Glomerular endothelial cell (primary cell): ENCODE measurements around the gene HNRNPH2. TPM values are rescaled to one million over a fixed set of nuclear protein-coding genes. Genes with fewer than 3 reads are reported as not detected.

Source experiments
- DNase-seq: peaks from one replicate; pipeline ENCODE4 v3.0.0-alpha.2; 2011; ENCODE audit warnings: low read depth, low spot score; ENCODE audit errors: extremely low read depth
- total RNA-seq: library from RNA; depleted of rRNA; stranded (reverse); fragments of >200 nt; gene quantifications from 2 replicates; pipeline ENCODE4 v1.2.3, GENCODE V29; 2015

The HNRNPH2 gene
- total RNA-seq, 1 donor from 2014 or later = 52.0 TPM

- no peak for DNase-seq
Observed at GRCh38 chrX:101394372-101394771, 13.7 kb upstream of the HNRNPH2 start.

- no peak for DNase-seq
Observed at GRCh38 chrX:101395789-101396188, 12.2 kb upstream of the HNRNPH2 start.

GRCh38 chrX:101397779-101398178 is 10.2 kb upstream of the HNRNPH2 start:
- no peak for DNase-seq

- DNase-seq = no peak
Observed at GRCh38 chrX:101398694-101399093, 9.3 kb upstream of the HNRNPH2 start.

- DNase-seq = no peak
Observed at GRCh38 chrX:101399825-101400224, 8.2 kb upstream of the HNRNPH2 start.

- DNase-seq = no peak
Observed at GRCh38 chrX:101407167-101407747, 765 bp upstream of the HNRNPH2 start.

DNA sequence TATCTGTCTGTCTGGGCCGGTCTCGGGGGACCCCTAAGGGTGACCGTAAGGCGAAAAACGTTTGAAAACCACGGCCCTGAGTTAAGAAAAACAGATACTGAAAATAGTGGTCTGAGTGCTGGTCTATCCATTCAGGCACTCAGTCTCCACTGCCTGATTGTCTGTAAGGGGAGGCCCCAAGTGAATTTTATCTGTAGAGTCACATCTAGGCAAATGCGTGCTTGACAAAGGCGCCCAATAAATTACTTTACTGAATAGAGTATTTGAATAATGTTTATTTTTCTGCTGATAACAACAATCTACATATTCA is 465 bp downstream of the HNRNPH2 start:
- DNase-seq = no peak

- DNase-seq = no peak
Observed at GRCh38 chrX:101409043-101409442, 1.0 kb downstream of the HNRNPH2 start.

- DNase-seq = no peak
Observed at GRCh38 chrX:101410461-101410860, 2.4 kb downstream of the HNRNPH2 start.

DNA sequence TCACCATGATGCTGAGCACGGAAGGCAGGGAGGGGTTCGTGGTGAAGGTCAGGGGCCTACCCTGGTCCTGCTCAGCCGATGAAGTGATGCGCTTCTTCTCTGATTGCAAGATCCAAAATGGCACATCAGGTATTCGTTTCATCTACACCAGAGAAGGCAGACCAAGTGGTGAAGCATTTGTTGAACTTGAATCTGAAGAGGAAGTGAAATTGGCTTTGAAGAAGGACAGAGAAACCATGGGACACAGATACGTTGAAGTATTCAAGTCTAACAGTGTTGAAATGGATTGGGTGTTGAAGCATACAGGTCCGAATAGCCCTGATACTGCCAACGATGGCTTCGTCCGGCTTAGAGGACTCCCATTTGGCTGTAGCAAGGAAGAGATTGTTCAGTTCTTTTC is 4.0 kb downstream of the HNRNPH2 start:
- no peak for DNase-seq

DNA sequence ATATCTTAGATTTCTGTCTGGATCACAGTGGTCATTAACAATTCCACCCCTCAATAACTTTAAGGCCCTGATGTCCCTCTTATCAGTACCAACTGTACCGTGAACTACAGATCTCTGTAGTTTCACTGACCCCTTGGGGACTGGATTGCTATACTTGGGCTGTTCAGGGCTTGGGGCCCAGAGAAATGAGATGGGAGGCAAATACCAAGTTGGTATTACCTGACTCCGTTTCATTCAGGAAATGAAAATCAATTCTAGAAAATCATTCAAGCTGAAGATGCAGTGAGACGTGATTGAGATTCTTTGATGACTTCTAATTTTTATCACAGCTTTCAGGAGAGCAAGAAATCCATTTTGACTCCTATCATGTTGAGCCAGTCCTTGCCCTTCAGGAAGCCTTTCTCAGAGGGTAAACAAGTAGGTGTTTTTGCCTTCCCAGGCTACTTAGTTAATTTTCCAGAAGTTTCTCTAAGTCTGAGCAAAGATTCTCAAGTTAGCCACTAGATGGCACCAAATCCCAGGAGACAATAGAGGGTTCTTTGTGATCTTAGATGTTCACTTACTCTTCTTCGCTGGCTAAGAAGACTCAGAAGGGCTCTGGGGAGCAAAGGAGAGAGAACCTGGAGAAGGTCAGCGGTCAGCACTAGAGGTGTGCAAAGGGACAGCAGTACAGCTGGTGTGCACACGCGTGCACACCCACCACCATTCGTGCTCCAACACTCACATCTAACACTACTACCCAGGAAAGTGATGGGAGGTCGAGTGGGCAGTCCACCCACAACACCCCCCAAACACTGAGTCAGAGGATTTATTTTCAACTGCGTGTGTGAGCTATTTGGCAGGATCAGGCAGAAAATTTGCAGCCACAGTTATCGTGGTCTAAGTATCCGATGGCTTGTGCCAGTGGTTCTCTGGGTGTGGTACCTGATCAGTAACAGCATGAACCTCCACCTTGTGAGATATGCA is 7.4 kb downstream of the HNRNPH2 start:
- peak; percentile 68 for DNase-seq

DNA sequence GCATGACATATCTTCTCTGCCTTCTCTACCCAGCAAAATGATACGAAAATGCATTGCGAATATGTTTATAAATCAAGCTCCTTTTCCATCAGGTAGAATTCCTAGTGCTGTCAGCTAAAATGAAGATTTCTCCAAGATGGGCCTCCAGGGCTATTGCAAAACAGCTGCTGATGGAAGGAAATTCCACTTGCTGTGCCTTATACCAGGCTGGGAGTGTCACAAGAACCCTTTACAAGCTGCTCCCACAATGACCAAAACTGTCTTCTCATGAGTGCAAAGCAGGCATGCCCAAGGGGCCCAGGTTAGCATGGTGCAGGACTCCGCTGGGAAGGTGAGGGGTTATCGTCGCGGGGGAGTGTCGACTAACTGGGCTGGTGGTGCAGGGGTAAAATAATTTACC is 8.7 kb downstream of the HNRNPH2 start:
- no peak for DNase-seq

DNA sequence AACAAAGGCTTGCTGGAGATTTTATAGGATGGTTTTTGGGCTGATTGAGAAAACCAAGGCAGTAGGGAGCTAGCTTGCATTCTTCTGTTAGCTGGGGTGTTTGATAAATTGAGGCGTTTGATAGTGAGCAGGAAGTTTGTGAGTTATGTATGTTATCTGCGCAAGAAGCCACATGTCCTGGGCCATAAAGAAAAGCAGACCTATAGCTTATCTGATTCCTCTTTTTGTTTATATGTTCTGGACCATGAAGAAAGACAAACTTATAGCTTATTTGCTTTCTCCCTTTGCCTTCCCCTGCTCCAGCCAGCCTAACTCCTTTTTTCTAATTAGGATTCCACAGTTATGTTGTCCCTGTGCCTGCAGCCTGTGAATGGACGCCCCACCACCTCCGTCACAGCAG is 9.2 kb downstream of the HNRNPH2 start:
- no peak for DNase-seq

DNA sequence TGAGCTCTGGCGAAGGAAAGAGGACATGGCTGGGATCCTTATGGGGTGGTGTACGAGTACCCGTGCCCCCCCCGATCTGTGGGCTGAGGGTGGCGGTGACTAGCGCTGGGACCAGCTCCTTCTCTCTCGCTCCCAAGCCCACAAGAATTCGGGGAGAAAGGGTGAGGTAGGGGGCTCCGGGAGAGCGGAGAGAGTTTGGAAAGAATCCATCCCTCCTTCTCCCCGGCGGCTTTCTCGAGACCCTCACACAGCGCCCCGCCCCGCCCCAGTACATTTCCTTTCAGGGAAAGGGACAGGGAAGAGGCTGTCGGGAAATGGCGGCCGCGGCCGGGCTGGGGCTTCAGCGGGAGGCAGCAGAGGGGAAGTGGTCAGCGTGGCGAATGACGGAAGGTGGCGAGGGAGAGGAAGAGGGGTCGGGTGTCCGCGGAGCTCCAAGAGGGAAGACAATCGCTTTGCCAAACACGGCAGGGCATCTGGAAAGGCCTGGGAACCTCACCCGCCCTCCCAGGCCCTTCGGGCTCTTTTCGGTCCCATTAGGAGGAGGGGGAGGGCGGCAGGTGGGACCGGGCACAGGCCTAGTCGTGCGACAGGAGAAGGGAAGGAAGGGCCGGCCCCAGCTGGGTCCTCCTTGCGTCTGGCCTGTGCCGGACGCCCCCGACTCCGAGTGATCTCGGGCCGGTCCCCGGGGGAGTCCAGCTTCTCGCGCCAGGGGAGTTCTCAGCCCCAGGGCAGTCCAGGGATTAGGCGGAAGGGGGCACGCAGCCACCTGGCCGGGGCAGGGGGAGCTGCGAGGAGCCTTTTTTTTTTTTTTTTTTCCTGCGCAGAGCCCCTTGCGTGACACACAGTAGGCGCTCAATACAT is 10.2 kb downstream of the HNRNPH2 start:
- no peak for DNase-seq

DNA sequence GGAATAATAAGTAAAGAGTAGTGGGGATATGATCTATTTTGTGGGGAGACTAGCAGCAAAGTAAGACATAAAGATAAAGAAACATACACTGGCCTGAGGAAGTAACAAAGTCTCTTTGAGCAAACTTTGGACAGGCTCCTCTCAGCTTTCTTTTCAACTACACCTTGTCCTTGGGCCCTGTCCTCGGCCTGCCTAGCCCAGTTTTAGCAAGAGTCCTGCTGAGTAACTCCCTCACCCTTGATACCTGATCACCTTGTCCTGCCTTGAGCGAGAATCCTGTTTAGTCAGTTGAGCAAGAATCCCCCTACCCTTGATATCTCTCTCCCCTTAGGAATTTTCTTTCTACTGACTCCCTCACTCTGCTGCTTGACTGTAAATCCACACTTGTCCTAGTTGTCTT is 11.5 kb downstream of the HNRNPH2 start:
- DNase-seq = no peak

DNA sequence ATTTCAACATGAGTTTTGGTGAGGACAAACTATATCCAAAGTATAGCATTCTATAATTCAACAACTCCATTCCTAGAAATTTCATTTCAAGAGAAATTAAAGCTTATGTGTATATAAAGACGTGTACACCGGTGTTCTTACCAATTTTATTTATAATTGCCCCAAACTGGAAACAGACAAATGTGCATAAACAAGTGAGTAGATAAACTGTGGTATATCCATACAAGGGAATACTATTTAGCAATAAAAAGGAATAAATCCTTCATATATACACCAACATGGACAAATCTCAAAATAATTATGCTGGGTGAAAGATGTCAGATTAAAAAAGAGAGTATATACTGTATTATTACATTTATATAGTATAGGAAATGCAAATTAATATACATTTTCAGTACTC is 19.9 kb downstream of the HNRNPH2 start:
- DNase-seq = no peak

DNA sequence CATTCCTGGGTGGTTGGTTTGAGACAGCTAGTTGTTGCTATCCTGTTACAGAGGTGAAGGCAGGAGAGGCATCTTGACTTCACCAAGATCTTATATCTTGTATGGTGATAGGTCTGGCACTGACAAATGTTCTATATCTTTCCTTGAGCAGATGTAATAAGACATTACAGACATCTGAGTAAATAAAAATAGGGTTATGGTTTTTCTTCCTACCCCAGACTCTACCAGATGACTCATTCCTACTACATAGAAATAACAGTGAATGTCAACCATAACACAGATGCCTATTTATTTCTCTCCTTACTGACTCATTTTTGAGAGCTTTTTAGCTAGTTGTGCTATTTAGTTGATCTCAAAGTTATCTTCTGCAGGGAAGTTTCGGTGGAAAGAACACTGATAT is 21.9 kb downstream of the HNRNPH2 start:
- DNase-seq = no peak

DNA sequence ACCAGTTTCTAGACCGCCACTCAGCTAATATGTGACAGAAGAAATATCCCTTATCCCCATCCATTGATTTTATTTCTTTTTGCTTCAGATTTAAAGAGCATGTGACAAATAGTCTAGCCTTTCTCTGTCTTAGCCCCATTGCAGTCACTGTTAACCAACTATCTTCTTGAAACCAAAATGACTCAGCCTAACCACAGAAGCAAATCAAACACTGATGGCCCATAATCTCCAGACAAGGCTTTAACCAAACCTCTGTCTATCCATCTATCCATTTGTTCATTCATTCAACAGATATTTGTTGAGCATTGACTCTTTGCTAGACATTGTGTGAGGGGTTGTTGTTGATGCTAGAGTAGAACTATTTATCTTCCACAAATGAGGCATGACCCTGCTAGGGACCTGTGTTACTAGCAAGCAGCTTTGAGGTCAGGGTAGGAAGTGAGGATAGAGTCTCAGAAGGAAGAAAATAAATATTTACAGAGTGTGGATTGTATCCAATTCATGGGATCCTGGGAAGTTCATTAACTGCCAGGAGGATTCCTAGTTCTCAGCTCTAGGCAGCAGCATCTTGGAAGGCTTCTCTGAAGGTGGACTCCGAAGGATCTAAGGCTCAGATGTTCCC is 22.5 kb downstream of the HNRNPH2 start:
- no peak for DNase-seq

- no peak for DNase-seq
Observed at GRCh38 chrX:101442085-101442484, 34.1 kb downstream of the HNRNPH2 start.

DNA sequence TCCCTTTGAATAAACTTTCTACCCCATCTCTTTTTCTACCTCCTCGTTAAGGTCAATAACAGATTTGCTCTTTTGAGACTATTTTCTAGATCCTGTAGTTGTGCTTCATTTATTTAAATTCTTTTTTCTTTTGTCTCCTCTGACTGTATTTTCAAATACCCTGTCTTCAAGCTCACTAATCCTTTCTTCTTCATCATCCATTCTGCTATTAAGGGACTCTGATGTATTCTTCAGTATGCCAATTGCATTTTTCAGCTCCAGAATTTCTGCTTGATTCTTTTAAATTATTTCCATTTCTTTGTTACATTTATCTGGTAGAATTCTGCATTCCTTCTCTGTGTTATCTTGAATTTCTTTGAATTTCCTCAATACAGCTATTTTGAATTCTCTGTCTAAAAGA is 41.3 kb downstream of the HNRNPH2 start:
- DNase-seq = no peak

DNA sequence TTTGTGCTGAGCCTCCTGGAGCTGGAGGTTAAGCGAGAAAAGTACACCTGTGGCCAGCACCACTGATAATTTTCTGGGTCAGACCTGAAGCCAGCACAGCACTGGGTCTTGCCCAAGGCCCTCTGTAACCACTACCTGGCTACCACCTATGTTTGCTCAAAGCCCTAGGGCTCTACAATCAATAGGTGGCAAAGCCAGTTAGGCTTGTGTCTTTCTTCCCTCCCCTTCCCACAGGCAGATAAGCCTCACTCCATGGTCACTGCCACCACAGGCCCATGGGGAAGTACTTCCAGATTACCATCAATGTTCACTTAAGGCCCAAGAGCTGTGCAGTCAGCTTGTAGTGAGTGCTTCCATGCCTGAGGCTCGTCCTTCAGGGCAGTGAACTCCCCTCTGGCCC is 42.1 kb downstream of the HNRNPH2 start:
- DNase-seq = no peak
